HG02973 (cell line): ENCODE measurements around the gene ZBTB7C.

Source experiments
- ATAC-seq: cut with Tn5 transposase; IDR thresholded peaks from one replicate; pipeline ENCODE4 v1.9.1; 2021; ENCODE audit warnings: moderate library complexity; ENCODE audit not compliant: unreplicated experiment

The ZBTB7C gene

GRCh38 chr18:48326901-48327675 is 82.1 kb downstream of the ZBTB7C start:
- no peak for ATAC-seq

DNA sequence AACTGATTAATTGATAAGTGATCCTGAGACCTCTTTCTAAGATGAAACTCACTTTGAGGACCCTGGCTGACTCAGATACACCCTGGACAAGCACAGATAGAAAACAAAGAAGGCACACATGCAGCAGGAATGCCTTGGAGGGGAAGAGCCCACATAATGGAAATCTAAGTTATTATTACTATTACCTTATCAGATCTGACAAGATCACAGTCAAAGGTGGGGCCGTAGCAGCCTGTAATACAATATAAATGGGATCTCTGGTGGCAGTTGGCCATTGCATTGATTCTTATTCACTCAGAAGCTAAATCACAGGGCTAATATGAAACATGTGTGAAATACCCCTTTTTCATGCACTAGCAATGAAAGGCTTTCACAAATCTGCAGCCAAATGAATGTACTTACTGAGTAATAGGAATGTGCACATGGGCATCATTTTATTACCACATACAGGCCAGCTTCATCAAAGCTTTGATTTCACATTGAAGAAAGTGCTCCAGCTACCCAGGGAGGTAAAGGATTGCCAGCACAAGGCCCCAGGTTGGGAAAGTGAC is 84.0 kb downstream of the ZBTB7C start:
- no peak for ATAC-seq

GRCh38 chr18:48324651-48325050 is 84.5 kb downstream of the ZBTB7C start:
- ATAC-seq: no peak

GRCh38 chr18:48323151-48323550 is 86.0 kb downstream of the ZBTB7C start:
- ATAC-seq: no peak

GRCh38 chr18:48321536-48321935 is 87.6 kb downstream of the ZBTB7C start:
- ATAC-seq: no peak

- ATAC-seq: no peak
Observed at GRCh38 chr18:48321121-48321520, 88.1 kb downstream of the ZBTB7C start.

GRCh38 chr18:48320639-48320945 is 88.6 kb downstream of the ZBTB7C start:
- no peak for ATAC-seq

GRCh38 chr18:48319801-48320638 is 89.2 kb downstream of the ZBTB7C start:
- no peak for ATAC-seq

- ATAC-seq: no peak
Observed at GRCh38 chr18:48318436-48318835, 90.7 kb downstream of the ZBTB7C start.

GRCh38 chr18:48317781-48318381 is 91.3 kb downstream of the ZBTB7C start:
- no peak for ATAC-seq

- no peak for ATAC-seq
Observed at GRCh38 chr18:48316177-48316576, 93.0 kb downstream of the ZBTB7C start.

- no peak for ATAC-seq
Observed at GRCh38 chr18:48314690-48315089, 94.5 kb downstream of the ZBTB7C start.

DNA sequence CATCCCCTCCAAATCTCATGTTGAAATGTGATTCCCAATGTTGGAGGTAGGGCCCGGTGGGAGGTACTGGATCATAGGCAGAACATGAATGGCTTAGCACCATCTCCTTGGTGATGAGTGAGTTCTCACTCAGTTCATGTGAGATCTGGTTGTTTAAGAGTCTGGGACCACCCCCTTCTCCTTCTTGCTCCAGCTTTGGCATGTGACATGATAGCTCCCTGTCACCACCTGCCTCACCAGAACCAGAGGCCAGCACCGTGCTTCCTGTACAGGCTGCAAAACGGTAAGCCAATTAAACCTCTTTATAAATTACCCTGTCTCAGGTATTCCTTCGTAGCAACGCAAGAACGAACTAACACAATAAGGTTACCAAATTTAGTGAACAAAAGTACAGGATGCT is 95.4 kb downstream of the ZBTB7C start:
- no peak for ATAC-seq

DNA sequence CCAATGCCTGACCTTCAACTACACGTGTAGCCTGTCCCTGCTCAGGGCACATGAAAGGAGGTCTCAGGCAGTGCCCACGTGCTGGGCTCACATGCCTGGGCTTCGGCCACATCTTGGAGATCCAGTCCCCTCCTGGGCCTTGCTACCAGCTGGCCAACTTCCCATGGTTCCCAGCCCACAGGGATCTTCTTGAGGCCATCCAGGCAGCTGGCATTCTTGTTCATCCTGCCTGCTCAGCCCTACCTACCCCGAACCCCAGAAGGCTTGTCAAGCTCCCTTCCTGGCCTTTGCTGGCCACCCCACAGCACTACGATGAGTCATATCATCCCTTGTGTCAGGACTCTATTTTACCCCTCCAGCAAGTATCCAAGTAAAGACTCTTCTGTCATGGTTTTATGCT is 97.1 kb downstream of the ZBTB7C start:
- ATAC-seq: no peak

DNA sequence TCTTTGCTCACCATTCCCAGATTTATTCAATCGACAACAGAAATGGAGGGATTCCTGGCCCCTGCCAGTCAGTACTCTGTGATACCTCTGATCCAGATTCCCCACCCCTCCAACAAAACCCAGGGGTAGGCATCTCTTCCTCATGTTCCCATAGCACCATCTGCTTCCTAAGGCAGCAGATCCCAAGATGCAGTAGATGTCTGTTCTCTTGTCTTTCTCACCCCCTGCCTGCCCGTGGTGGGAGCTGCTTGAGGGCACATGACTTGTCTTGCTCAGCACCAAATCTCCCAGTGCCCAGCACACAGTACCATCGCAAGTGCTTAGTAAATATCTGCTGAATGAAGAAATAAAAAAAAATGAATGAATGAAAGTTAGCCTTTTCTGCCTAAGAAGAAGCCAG is 98.2 kb downstream of the ZBTB7C start:
- no peak for ATAC-seq

DNA sequence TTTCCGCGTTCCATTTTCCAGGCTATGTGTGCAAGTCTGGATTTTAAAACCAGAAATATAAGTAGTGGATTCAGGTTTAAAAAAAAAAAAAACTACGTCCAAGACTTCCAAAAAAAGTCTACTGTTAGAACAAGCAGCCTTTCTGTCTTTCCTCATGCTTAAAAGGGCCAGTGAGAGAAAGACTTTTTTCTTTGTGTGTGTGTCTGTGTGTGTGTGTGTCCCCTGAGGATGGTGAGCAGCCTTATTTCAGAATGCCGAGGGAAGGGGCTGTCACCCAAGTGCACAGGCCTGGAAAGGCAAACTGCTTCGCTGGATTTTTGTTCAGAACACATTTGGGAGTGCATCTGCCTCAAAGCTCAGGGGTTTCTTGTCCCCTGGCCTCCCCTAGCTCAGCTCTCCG is 98.8 kb downstream of the ZBTB7C start:
- ATAC-seq: no peak

DNA sequence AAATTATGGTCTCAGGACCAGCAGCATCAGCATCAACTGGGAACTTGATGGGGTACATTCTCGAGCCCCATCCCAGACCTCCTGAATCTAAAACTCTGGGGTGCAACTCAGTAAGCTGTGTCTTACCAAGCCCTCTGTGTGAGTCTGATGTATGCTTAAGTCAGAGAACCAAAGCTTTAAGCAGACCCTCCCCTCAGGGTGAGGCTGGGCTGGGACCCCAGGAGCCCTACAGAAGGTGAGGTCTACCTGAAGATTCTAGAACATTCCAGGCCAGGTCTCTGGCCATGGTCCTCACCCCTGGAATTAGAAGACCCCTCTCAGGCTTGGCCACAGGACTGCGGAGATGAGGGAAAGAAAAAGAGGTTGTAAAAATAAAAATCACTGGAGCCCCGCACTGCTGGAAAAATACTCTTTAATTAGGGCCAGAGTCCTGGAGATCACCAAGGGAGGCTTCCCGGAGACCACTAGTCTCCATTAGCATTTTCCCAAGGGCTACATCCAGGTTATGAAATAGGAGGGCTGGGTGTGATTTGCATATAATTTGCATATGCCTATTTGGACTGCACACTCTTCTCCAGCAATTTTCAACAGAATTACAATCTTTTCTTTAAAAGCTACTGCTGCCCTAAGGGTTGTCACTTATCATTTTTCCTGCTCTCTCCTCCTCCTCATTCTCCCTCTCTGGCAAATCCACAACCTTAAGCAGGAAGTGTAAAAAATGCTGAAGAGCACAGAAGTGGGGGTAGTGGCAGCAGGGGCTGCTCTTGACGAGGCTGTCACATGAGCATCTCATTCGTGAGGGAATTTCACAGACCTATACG is 100.2 kb downstream of the ZBTB7C start:
- no peak for ATAC-seq

GRCh38 chr18:48308027-48308635 is 101.1 kb downstream of the ZBTB7C start:
- ATAC-seq: no peak

DNA sequence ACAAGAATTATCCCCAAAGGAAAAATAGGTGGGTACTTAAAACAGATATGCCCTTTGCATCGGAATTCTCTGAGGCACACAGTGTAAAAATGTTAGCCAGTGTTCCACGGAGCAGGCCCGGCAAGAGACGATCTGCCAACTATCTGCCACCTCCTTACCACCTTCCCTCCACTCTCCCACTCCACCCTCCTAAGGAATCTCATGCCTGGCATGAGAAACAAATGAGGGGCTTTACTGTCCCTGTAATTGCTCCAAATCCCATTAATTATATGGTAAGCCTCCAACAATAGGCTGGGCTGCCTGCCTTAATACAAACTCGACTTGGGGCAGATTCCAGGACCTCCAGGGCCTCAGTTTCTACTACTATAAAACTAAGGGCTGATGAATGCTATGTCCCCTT is 102.3 kb downstream of the ZBTB7C start:
- no peak for ATAC-seq

DNA sequence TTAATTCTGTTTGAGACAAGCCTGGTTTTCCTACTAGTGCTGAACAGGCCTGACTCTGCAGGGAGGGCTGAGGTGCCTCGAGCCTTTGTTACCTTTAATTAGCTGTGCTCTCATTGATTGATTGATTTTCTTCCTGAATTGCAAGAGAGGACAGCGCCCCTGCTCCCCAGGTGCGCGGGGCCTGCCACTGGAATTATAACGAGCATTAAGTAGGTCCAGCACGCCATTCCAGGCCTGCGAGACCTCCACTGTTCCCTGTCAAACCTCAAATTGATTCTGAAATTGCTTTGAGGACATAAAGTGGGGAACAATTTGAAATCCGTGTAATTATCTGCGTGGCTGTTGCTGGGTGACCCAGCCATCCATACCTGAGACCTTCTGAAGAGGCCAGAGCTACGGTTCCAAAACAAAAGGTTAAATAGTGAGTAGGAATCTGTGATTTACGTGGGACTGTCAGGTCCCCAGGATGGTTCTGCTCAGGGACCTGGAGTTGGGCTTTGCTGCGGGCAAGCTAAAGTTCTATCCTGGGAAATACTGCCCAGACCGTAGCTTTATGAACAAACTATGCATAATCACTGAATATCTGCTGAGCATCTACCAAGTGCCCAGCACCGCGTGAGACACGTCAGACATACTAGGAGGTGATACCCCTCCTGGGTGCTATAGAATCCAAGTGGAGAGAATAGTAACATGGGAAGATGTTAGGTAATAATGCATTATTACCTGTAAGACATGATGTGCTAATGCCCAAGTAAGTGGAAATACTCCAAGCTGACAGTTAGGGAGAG is 104.1 kb downstream of the ZBTB7C start:
- ATAC-seq: no peak
